OCI-LY3 (cell line): ENCODE data around the gene RPS21.

ENCODE experiments used
- H2AFZ ChIP-seq: fragments of 200-600, 300-600 bp; shearing (Covaris generic); 2 replicates; pipeline ENCODE4 v1.6.0; 2014; ENCODE audit warnings: antibody characterized with exemption, low read depth, low read length
- H3K27ac ChIP-seq: fragments of 200-600, 300-600 bp; sonication (generic); 2 replicates; pipeline ENCODE4 v1.5.1; 2014; ENCODE audit warnings: mild to moderate bottlenecking, low read length, moderate library complexity, mixed read lengths
- H3K27me3 ChIP-seq: fragments of 200-600, 300-600 bp; sonication (generic); 2 replicates; pipeline ENCODE4 v1.6.1; 2014; ENCODE audit warnings: low read depth, low read length, mixed read lengths
- H3K36me3 ChIP-seq: fragments of 200-600, 300-600 bp; sonication (generic); replicated peaks from 2 replicates; pipeline ENCODE3; 2014; ENCODE audit warnings: low read depth, low read length, mixed read lengths
- H3K4me1 ChIP-seq: fragments of 300-600, 200-600 bp; sonication (generic); 2 replicates; pipeline ENCODE4 v1.6.1; 2014; ENCODE audit warnings: low read length, mixed read lengths
- H3K4me2 ChIP-seq: fragments of 200-600, 300-600 bp; sonication (generic); 2 replicates; pipeline ENCODE4 v1.6.1; 2014; ENCODE audit warnings: low read length, mixed read lengths
- H3K4me3 ChIP-seq: fragments of 300-600, 200-600 bp; sonication (generic); 2 replicates; pipeline ENCODE4 v1.5.1; 2014; ENCODE audit warnings: antibody characterized with exemption, mild to moderate bottlenecking, low read length, moderate library complexity
- H3K79me2 ChIP-seq: fragments of 300-600, 200-600 bp; shearing (Covaris generic); 2 replicates; pipeline ENCODE4 v1.6.1; 2014; ENCODE audit warnings: mild to moderate bottlenecking, low read length, mixed read lengths
- H3K9ac ChIP-seq: fragments of 300-600, 200-600 bp; shearing (Covaris generic); 2 replicates; pipeline ENCODE4 v1.6.0; 2014; ENCODE audit warnings: mild to moderate bottlenecking, low read length, moderate library complexity
- H3K9me3 ChIP-seq: fragments of 200-600, 300-600 bp; shearing (Covaris generic); 2 replicates; pipeline ENCODE4 v1.6.1; 2014; ENCODE audit warnings: low read length, mixed read lengths; ENCODE audit not compliant: insufficient read depth
- H4K20me1 ChIP-seq: fragments of 200-600, 300-600 bp; sonication (generic); 2 replicates; pipeline ENCODE4 v1.6.1; 2016; ENCODE audit warnings: low read length, mixed read lengths; ENCODE audit not compliant: insufficient read depth
- EZH2phosphoT487 ChIP-seq: fragments of 200-600 bp; shearing (Covaris generic); IDR thresholded peaks from 2 replicates; pipeline ENCODE4 v1.6.1; 2018; ENCODE audit warnings: antibody characterized with exemption, mixed run types, low read depth
- TF ChIP-seq, protein P1 (sequence below): fragments of 200-600, 300-600 bp; sonication (generic); IDR thresholded peaks from 2 replicates; pipeline ENCODE4 v1.5.1; 2014; ENCODE audit warnings: antibody characterized with exemption, low read length, low read depth

Gene RPS21

DNA sequence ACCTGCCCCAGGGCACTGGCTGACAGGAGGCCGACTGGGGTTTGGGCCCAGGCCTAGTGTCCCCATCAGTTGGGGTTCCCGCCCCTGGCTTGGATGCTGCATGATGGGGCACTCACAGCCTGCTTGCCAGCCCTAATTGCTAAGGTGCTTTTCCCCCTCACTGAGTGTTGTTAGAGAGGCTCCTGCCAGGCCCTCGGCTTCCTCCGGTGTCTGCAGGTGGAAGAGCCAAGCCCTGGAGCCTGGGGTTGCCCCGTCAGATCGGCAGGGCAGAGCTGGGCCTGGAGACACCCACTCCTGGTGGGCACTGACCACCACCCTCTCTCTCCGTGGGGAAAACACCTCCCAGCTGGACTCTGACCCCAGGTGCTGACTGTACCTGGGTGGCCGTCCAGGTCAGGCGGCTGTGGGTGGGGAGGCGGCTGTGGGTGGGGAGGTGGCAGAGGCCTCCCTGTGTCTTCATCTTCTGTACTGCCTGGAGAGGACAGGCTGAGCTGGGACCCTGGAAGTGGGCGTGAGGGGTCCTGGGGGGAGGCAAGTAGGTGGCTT, 26.2 kb downstream of the RPS21 start:
- TF ChIP-seq EZH2phosphoT487, result no peak
- TF ChIP-seq, protein P1, sequence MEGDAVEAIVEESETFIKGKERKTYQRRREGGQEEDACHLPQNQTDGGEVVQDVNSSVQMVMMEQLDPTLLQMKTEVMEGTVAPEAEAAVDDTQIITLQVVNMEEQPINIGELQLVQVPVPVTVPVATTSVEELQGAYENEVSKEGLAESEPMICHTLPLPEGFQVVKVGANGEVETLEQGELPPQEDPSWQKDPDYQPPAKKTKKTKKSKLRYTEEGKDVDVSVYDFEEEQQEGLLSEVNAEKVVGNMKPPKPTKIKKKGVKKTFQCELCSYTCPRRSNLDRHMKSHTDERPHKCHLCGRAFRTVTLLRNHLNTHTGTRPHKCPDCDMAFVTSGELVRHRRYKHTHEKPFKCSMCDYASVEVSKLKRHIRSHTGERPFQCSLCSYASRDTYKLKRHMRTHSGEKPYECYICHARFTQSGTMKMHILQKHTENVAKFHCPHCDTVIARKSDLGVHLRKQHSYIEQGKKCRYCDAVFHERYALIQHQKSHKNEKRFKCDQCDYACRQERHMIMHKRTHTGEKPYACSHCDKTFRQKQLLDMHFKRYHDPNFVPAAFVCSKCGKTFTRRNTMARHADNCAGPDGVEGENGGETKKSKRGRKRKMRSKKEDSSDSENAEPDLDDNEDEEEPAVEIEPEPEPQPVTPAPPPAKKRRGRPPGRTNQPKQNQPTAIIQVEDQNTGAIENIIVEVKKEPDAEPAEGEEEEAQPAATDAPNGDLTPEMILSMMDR, result no peak
- peaks cover 16% of the 10 kb centered on the region for H3K4me1 ChIP-seq
- peaks cover 6% of the 10 kb centered on the region; the same call in 1 of the 2 replicates for H3K27me3 ChIP-seq
- no peak overlapping the region for H3K4me2 ChIP-seq
- H2AFZ ChIP-seq, result no peak overlapping the region
- no peaks in the 10 kb centered on the region for H3K9me3 ChIP-seq
- H4K20me1 ChIP-seq, result no peaks in the 10 kb centered on the region
- no peak overlapping the region for H3K27ac ChIP-seq
- no peak overlapping the region for H3K4me3 ChIP-seq
- no peaks in the 10 kb centered on the region for H3K36me3 ChIP-seq
- no peaks in the 10 kb centered on the region for H3K79me2 ChIP-seq
- H3K9ac ChIP-seq, result no peak overlapping the region

DNA sequence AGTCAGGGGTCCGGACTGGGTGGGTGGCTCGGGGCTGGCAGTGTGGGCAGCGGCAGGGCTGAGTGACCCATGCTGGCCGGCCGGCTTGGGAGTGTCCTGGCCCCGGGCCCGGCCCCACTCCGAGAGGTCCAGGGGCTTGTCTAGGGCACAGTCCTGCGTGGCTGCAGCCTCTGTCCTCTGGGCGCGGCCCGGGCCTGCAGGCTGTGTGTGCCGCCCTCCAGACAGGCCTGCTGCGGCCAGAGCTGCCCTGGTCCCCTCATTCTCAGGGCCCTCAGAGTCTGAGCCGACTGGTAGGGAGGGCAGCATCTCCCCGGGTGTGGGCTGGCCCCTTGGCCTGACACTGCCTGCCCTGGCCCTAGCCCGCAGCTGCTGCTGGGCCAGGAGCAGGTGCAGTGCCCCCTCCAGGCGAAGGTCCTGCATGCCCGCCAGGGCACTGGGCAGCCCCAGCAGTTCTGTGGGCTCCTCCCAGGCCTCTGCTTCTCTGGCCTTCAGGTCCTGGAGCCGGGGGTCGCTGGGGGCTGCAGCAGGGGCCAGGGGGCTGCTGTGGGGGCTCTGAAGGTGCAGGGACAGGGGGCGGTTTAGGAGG, 27.1 kb downstream of the RPS21 start:
- no peak for TF ChIP-seq EZH2phosphoT487
- TF ChIP-seq, protein P1, result peak; percentile 23
- Histone ChIP-seq H3K79me2 (no peaks in the 10 kb centered on the region), H3K27me3 (peaks cover 6% of the 10 kb centered on the region; the same call in 1 of the 2 replicates), H2AFZ (no peak overlapping the region), H3K36me3 (no peaks in the 10 kb centered on the region), H3K9ac (no peak overlapping the region), H3K27ac (no peak overlapping the region), H3K4me2 (no peak overlapping the region), H4K20me1 (no peaks in the 10 kb centered on the region), H3K4me3 (no peak overlapping the region), H3K9me3 (no peaks in the 10 kb centered on the region), H3K4me1 (peaks cover 15% of the 10 kb centered on the region)

GRCh38 chr20:62415354-62416111, 28.6 kb downstream of the RPS21 start:
- Histone ChIP-seq H4K20me1 (no peaks in the 10 kb centered on the region), H3K27ac (no peak overlapping the region), H3K27me3 (peaks cover 6% of the 10 kb centered on the region; the same call in 1 of the 2 replicates), H3K36me3 (no peaks in the 10 kb centered on the region), H3K9ac (no peak overlapping the region), H3K4me2 (no peak overlapping the region), H3K79me2 (no peaks in the 10 kb centered on the region), H3K4me3 (no peak overlapping the region), H3K9me3 (no peaks in the 10 kb centered on the region), H2AFZ (no peak overlapping the region), H3K4me1 (peaks cover 3% of the 10 kb centered on the region; the same call in 1 of the 2 replicates)
- TF ChIP-seq EZH2phosphoT487, result no peak
- TF ChIP-seq, protein P1, result no peak
